WTC11 (cell line): ENCODE data around the gene ARMC9.

Experiments used
- CREB1 ChIP-seq: sonication (generic); formaldehyde crosslinking; IDR thresholded peaks from 2 replicates; pipeline ENCODE4 v1.8.0; 2023; ENCODE audit warnings: mild to moderate bottlenecking, missing genetic modification reagents
- CTCF ChIP-seq: fragments of 200-600 bp; IDR thresholded peaks from 2 replicates; pipeline ENCODE4 v1.8.0; 2022; ENCODE audit warnings: antibody characterized with exemption
- IRF2 ChIP-seq: sonication (generic); formaldehyde crosslinking; IDR thresholded peaks from 2 replicates; pipeline ENCODE4 v1.8.0; 2022; ENCODE audit warnings: low read depth, missing genetic modification reagents, borderline replicate concordance
- MYBL2 ChIP-seq: sonication (generic); formaldehyde crosslinking; IDR thresholded peaks from 2 replicates; pipeline ENCODE4 v1.8.1; 2023; ENCODE audit warnings: mild to moderate bottlenecking, moderate library complexity, missing genetic modification reagents
- STAT6 ChIP-seq: sonication (generic); formaldehyde crosslinking; conservative IDR thresholded peaks from 2 replicates; pipeline ENCODE4 v1.8.1; 2023; ENCODE audit warnings: mild to moderate bottlenecking, low read depth, missing genetic modification reagents, moderate library complexity
- ZNF281 ChIP-seq: sonication (generic); formaldehyde crosslinking; IDR thresholded peaks from 2 replicates; pipeline ENCODE4 v1.8.0; 2023; ENCODE audit warnings: mild to moderate bottlenecking, missing genetic modification reagents

GRCh38 chr2:231353469-231353868 is 155.0 kb downstream of the ARMC9 start:
- TF ChIP-seq IRF2 (no peak), STAT6 (CRISPR knock-in tag) (no peak), MYBL2 (CRISPR knock-in tag) (no peak), CTCF (no peak), ZNF281 (CRISPR knock-in tag) (no peak), CREB1 (no peak)
